H1 (cell line): ENCODE data around the gene CIC. TPM values are rescaled to one million over a fixed set of nuclear protein-coding genes. Genes with fewer than 3 reads are reported as not detected.

Source experiments
- CTCF ChIA-PET: fragments of 300-600 bp; sonication (Branson Sonifier 250); formaldehyde crosslinking; loops from one replicate; lab custom pipeline; 2021; ENCODE audit not compliant: partially characterized antibody; lab: Charles Lee
- POLR2A ChIA-PET: fragments of 300-600 bp; sonication (Branson Sonifier 250); formaldehyde crosslinking; loops from one replicate; lab custom pipeline; 2021; ENCODE audit warnings: inconsistent platforms; ENCODE audit not compliant: partially characterized antibody; lab: Charles Lee
- DNase-seq, 2 experiments: peaks; one replicate each; pipeline versions ENCODE4 v3.0.0 to v3.0.0-alpha.2; 2010 to 2022; ENCODE audit warnings: low spot score in 2 of 2, low read depth in 1 of 2, mixed read lengths in 1 of 2
- FAIRE-seq: peaks from 2 replicates; lab custom pipeline; 2011; peaks lifted over from hg19 to GRCh38; lab: Jason Lieb, UNC
- H2AFZ ChIP-seq: 2 replicates; pipeline ENCODE4 v1.8.1; 2012; ENCODE audit warnings: low read length, inconsistent platforms
- H2AK5ac ChIP-seq: 2 replicates; pipeline ENCODE4 v1.6.1; 2013; ENCODE audit warnings: low read depth, low read length
- H2BK120ac ChIP-seq: replicated peaks from 2 replicates; pipeline ENCODE3; 2013; ENCODE audit warnings: low read depth, low read length, inconsistent platforms
- H2BK12ac ChIP-seq: 2 replicates; pipeline ENCODE4 v1.6.1; 2013; ENCODE audit warnings: low read depth, low read length
- H2BK15ac ChIP-seq: 2 replicates; pipeline ENCODE4 v1.6.1; 2013; ENCODE audit warnings: low read length
- H2BK20ac ChIP-seq: 2 replicates; pipeline ENCODE4 v1.6.1; 2013; ENCODE audit warnings: low read length
- H2BK5ac ChIP-seq: 2 replicates; pipeline ENCODE4 v1.6.1; 2013; ENCODE audit warnings: low read depth, low read length
- H3K14ac ChIP-seq: 2 replicates; pipeline ENCODE4 v1.6.1; 2013; ENCODE audit warnings: inconsistent platforms; ENCODE audit not compliant: insufficient read length
- H3K18ac ChIP-seq: 2 replicates; pipeline ENCODE4 v1.6.1; 2013; ENCODE audit warnings: low read length; ENCODE audit errors: extremely low read depth
- H3K23ac ChIP-seq: 2 replicates; pipeline ENCODE4 v1.6.1; 2013; ENCODE audit warnings: inconsistent platforms; ENCODE audit not compliant: insufficient read length
- H3K23me2 ChIP-seq: 2 replicates; pipeline ENCODE4 v1.6.1; 2013; ENCODE audit warnings: low read depth, low read length
- H3K27ac ChIP-seq: 2 replicates; pipeline ENCODE4 v1.6.1; 2011; ENCODE audit warnings: low read depth, low read length, inconsistent platforms
- H3K27me3 ChIP-seq, 4 experiments: replicated peaks in 1 of 4; 1 replicate in 1 of 4; 2 replicates in 3 of 4; pipeline versions ENCODE4 v1.6.1 to v1.8.1; 2011 to 2013; ENCODE audit warnings: low read length in 3 of 4, mild to moderate bottlenecking in 3 of 4, inconsistent platforms in 2 of 4, mixed read lengths in 2 of 4, moderate library complexity in 1 of 4; ENCODE audit not compliant: control insufficient read depth in 3 of 4, insufficient read depth in 3 of 4; ENCODE audit errors: extremely low read depth in 1 of 4
- H3K36me3 ChIP-seq, 4 experiments: 2 replicates each; pipeline versions ENCODE4 v1.6.1 to v1.8.1; 2011 to 2013; ENCODE audit warnings: mild to moderate bottlenecking in 4 of 4, low read length in 3 of 4, moderate library complexity in 2 of 4, control low read depth in 1 of 4, inconsistent platforms in 1 of 4; ENCODE audit not compliant: insufficient read depth in 4 of 4, control insufficient read depth in 2 of 4
- H3K4ac ChIP-seq: replicated peaks from 2 replicates; pipeline ENCODE3; 2013; ENCODE audit warnings: low read length, low read depth, mixed read lengths, inconsistent platforms; ENCODE audit not compliant: insufficient read length
- H3K4me1 ChIP-seq, 4 experiments: replicated peaks in 1 of 4; 1 replicate in 1 of 4; 2 replicates in 3 of 4; pipeline versions ENCODE4 v1.6.1 to v1.8.1; 2011 to 2013; ENCODE audit warnings: low read length in 3 of 4, inconsistent platforms in 2 of 4, mixed read lengths in 1 of 4; ENCODE audit not compliant: insufficient read depth in 4 of 4, control insufficient read depth in 3 of 4
- H3K4me2 ChIP-seq, 2 experiments: 2 replicates each; pipeline versions ENCODE4 v1.6.1 to v1.8.1; 2011 to 2013; ENCODE audit warnings: low read depth in 2 of 2, low read length in 2 of 2, control low read depth in 1 of 2, inconsistent platforms in 1 of 2, mild to moderate bottlenecking in 1 of 2; ENCODE audit not compliant: insufficient read depth in 1 of 2
- H3K4me3 ChIP-seq, 4 experiments: fragments of 200-600, 300-600 bp in 1 of 4; sonication (generic), shearing (Covaris generic), sonication (Bioruptor Twin) in 1 of 4; 2 replicates each; pipeline versions ENCODE4 v1.5.1 to v1.8.1; 2011 to 2016; ENCODE audit warnings: low read length in 4 of 4, low read depth in 3 of 4, control low read depth in 2 of 4, inconsistent platforms in 2 of 4, mild to moderate bottlenecking in 2 of 4, mixed read lengths in 1 of 4, moderate library complexity in 1 of 4; ENCODE audit not compliant: insufficient read depth in 2 of 4; ENCODE audit errors: extremely low read depth in 1 of 4
- H3K56ac ChIP-seq: replicated peaks from 2 replicates; pipeline ENCODE3; 2013; ENCODE audit warnings: low read depth, mild to moderate bottlenecking, mixed read lengths, low read length, inconsistent platforms; ENCODE audit not compliant: insufficient read length
- H3K79me1 ChIP-seq: 2 replicates; pipeline ENCODE4 v1.6.1; 2013; ENCODE audit warnings: low read depth, low read length, control low read depth
- H3K79me2 ChIP-seq, 2 experiments: 2 replicates each; pipeline versions ENCODE4 v1.6.1 to v1.8.1; 2012 to 2013; ENCODE audit warnings: low read length in 2 of 2, mild to moderate bottlenecking in 2 of 2, inconsistent platforms in 1 of 2; ENCODE audit not compliant: insufficient read depth in 2 of 2, control insufficient read depth in 1 of 2
- H3K9ac ChIP-seq, 4 experiments: replicated peaks in 1 of 4; 1 replicate in 1 of 4; 2 replicates in 3 of 4; pipeline versions ENCODE4 v1.6.1 to v1.8.1; 2011 to 2013; ENCODE audit warnings: low read depth in 3 of 4, low read length in 3 of 4, control low read depth in 2 of 4, mild to moderate bottlenecking in 2 of 4, moderate library complexity in 2 of 4, inconsistent platforms in 1 of 4; ENCODE audit errors: extremely low read depth in 1 of 4
- H3K9me3 ChIP-seq, 2 experiments: 2 replicates each; pipeline versions ENCODE4 v1.6.1 to v1.8.1; 2012 to 2013; ENCODE audit warnings: mild to moderate bottlenecking in 2 of 2, moderate library complexity in 2 of 2, control low read depth in 1 of 2, inconsistent platforms in 1 of 2, low read depth in 1 of 2, low read length in 1 of 2, mixed read lengths in 1 of 2; ENCODE audit not compliant: insufficient read depth in 2 of 2
- H4K20me1 ChIP-seq, 2 experiments: replicated peaks in 1 of 2; 2 replicates each; pipeline versions ENCODE3 to v1.8.1; 2011 to 2013; ENCODE audit warnings: inconsistent platforms in 2 of 2, low read length in 2 of 2, mild to moderate bottlenecking in 1 of 2; ENCODE audit not compliant: insufficient read depth in 2 of 2, control insufficient read depth in 1 of 2
- H4K5ac ChIP-seq: 2 replicates; pipeline ENCODE4 v1.6.1; 2013; ENCODE audit warnings: low read length, low read depth, mixed read lengths, inconsistent platforms; ENCODE audit not compliant: insufficient read length
- H4K8ac ChIP-seq: 2 replicates; pipeline ENCODE4 v1.8.0; 2013; ENCODE audit warnings: mild to moderate bottlenecking, moderate library complexity, low read length, inconsistent platforms; ENCODE audit not compliant: insufficient read depth; ENCODE audit errors: extremely low read depth
- H4K91ac ChIP-seq: replicated peaks from 2 replicates; pipeline ENCODE3; 2013; ENCODE audit warnings: low read length, mixed read lengths, inconsistent platforms; ENCODE audit not compliant: insufficient read length
- ATF2 ChIP-seq: IDR thresholded peaks from 2 replicates; pipeline ENCODE4 v1.6.1; 2012; ENCODE audit warnings: low read length, inconsistent platforms
- CBX8 ChIP-seq: fragments of 300-800, 300-1000 bp; sonication (generic); IDR thresholded peaks from 2 replicates; pipeline ENCODE4 v1.7.1; 2016; ENCODE audit warnings: low read depth, low read length, borderline replicate concordance
- CREB1 ChIP-seq: IDR thresholded peaks from 2 replicates; pipeline ENCODE4 v1.6.1; 2012; ENCODE audit warnings: inconsistent platforms
- CTCF ChIP-seq, 3 experiments: IDR thresholded peaks; 1 replicate in 2 of 3; 2 replicates in 1 of 3; pipeline versions ENCODE4 v1.5.1 to v1.6.1; 2011; ENCODE audit warnings: low read length in 3 of 3, mild to moderate bottlenecking in 3 of 3, inconsistent platforms in 2 of 3, low read depth in 1 of 3, moderate library complexity in 1 of 3; ENCODE audit not compliant: insufficient read depth in 1 of 3; ENCODE audit errors: control extremely low read depth in 1 of 3
- EP300 ChIP-seq, 2 experiments: IDR thresholded peaks; 1 replicate in 1 of 2; 2 replicates in 1 of 2; pipeline ENCODE4 v1.6.1; 2011 to 2012; ENCODE audit warnings: low read depth in 2 of 2, low read length in 2 of 2, mild to moderate bottlenecking in 2 of 2, borderline replicate concordance in 1 of 2, inconsistent platforms in 1 of 2, moderate library complexity in 1 of 2
- USF2 ChIP-seq: IDR thresholded peaks from 2 replicates; pipeline ENCODE4 v1.6.1; 2011; ENCODE audit warnings: low read length, improper control_type of control experiment
- WGBS, 2 experiments: shearing (Covaris generic) in 1 of 2; methylation state at CpG; one replicate each; pipeline versions ENCODE4 v1.1.6 to v1.1.7; 2013 to 2015; ENCODE audit warnings: low lambda C conversion rate in 2 of 2, mixed read lengths in 2 of 2, inconsistent platforms in 1 of 2, low coverage in 1 of 2, missing lambda C conversion rate in 1 of 2; ENCODE audit not compliant: insufficient replicate concordance in 2 of 2, insufficient coverage in 1 of 2, insufficient read length in 1 of 2; ENCODE audit errors: extremely low coverage in 1 of 2, missing lambda C conversion rate in 1 of 2; 5-methylcytosine and 5-hydroxymethylcytosine counted together
- polyA plus RNA-seq, 7 experiments: library from polyadenylated mRNA; depleted of rRNA in 3 of 7; stranded (reverse) in 5 of 7; unstranded in 2 of 7; fragments of >200 nt in 5 of 7; fragments of 200-250 nt in 2 of 7; gene quantifications; 1 replicate in 5 of 7; 2 replicates in 1 of 7; 4 replicates in 1 of 7; pipeline versions ENCODE4 v1.2.1 to v1.2.3, GENCODE V29; 2011 to 2013; ENCODE audit warnings: missing spikeins in 2 of 7, mixed read lengths in 2 of 7
- total RNA-seq: library from RNA; stranded (reverse); fragmentation: NEBNext Ultra II Directional; extraction: Animal tissue kit (Norgen Biotek cat#: 25700); gene quantifications from 2 replicates; pipeline ENCODE4 v1.2.1, GENCODE V29; 2021

CIC gene
- total and polyA plus RNA-seq, 2 of the 8 experiments (the other 6 are each of a cell fraction or from before 2014, with no cell fraction given), result 13.2 to 43.6 TPM

- peaks cover 6 to 9% of the 10 kb centered on the region in 2 experiments for H4K20me1 ChIP-seq
- no peak for TF ChIP-seq CTCF (IDR thresholded peaks at IDR 0.05; ENCODE audit: control extremely low read depth in 1 of 3, insufficient read depth in 1 of 3, low read depth in 1 of 3, low read length in 3 of 3)
- TF ChIP-seq ATF2, result no peak
- no peak for TF ChIP-seq USF2
- no peak for TF ChIP-seq CBX8
- TF ChIP-seq CREB1, result no peak
- no peak for TF ChIP-seq EP300 (IDR thresholded peaks at IDR 0.05; ENCODE audit: borderline replicate concordance in 1 of 2, low read depth in 2 of 2, low read length in 2 of 2)
Observed at GRCh38 chr19:42239544-42240220, 29.4 kb upstream of the CIC start.

More at GRCh38 chr19:42239544-42240220, 29.4 kb upstream of the CIC start:
- Histone ChIP-seq H2AFZ (no peak overlapping the region), H3K79me1 (peaks cover 5% of the 10 kb centered on the region; the same call in 1 of the 2 replicates), H3K4ac (no peak overlapping the region), H3K9ac (no peak overlapping the region), H4K91ac (no peak overlapping the region), H4K5ac (no peak overlapping the region), H3K4me3 (no peak overlapping the region), H3K36me3 (peaks cover 3 to 19% (median 15%) of the 10 kb centered on the region in 4 experiments; a peak in 6 of 8 replicates), H3K4me2 (no peak overlapping the region), H2AK5ac (no peak overlapping the region), H2BK120ac (no peak overlapping the region), H3K23me2 (peaks cover 7% of the 10 kb centered on the region), H3K79me2 (peaks cover 0 to 16% of the 10 kb centered on the region in 2 experiments; a peak in 2 of 4 replicates), H3K14ac (no peak overlapping the region), H2BK5ac (no peak overlapping the region), H3K56ac (no peak overlapping the region), H3K23ac (no peak overlapping the region), H3K4me1 (peaks cover 0 to 3% (median under 1%) of the 10 kb centered on the region in 4 experiments; a peak in 4 of 7 replicates), H3K27me3 (no peaks in the 10 kb centered on the region; a peak in 1 of 7 replicates), H2BK15ac (no peak overlapping the region), H2BK20ac (no peak overlapping the region), H3K27ac (no peak overlapping the region), H3K18ac (no peak overlapping the region), H4K8ac (no peak overlapping the region), H2BK12ac (no peak overlapping the region), H3K9me3 (no peaks in the 10 kb centered on the region)
- DNase-seq (no peak), FAIRE-seq (no peak)
- WGBS, 2 experiments, result 96% methylated on average over 10 of the region's 10 CpGs; no CpG with 5 or more reads in 1 of the 2 experiments
- CTCF ChIA-PET, result interaction anchor here (0.9 to 1.8 kb wide), 6 partner anchors 10 to 131 kb away, joined by 3 to 5 read pairs (median 4); partner anchors contain the start of gene PRR19
- POLR2A ChIA-PET, result interaction anchor here (1.1 to 5.0 kb wide), 8 partner anchors 9 to 122 kb away, joined by 3 to 23 read pairs (median 4); partner anchors contain the start of gene DEDD2
